Panc1 (cell line): Measurements from ENCODE around the gene S100A10.

Experiments used
- CTCF ChIP-seq: fragments of 450-650 bp; IDR thresholded peaks from 2 replicates; pipeline ENCODE4 v1.5.1; 2017; ENCODE audit warnings: mild to moderate bottlenecking
- POLR2AphosphoS5 ChIP-seq: IDR thresholded peaks from 2 replicates; pipeline ENCODE4 v1.6.1; 2012; ENCODE audit warnings: mild to moderate bottlenecking, low read depth, low read length, moderate library complexity
- REST ChIP-seq, 2 experiments: IDR thresholded peaks; 2 replicates each; pipeline ENCODE4 v1.6.1; 2011 to 2012; ENCODE audit warnings: low read depth in 2 of 2, control low read depth in 1 of 2, low read length in 1 of 2, mild to moderate bottlenecking in 1 of 2, moderate library complexity in 1 of 2; ENCODE audit not compliant: insufficient read depth in 1 of 2
- SIN3A ChIP-seq: IDR thresholded peaks from 2 replicates; pipeline ENCODE4 v1.6.1; 2012; ENCODE audit warnings: low read depth, mild to moderate bottlenecking, low read length, moderate library complexity, borderline replicate concordance; ENCODE audit not compliant: insufficient read depth
- TCF7L2 ChIP-seq: IDR thresholded peaks from 2 replicates; pipeline ENCODE4 v1.6.1; 2011; ENCODE audit warnings: mild to moderate bottlenecking, low read depth, low read length, inconsistent platforms

GRCh38 chr1:152039886-152040285 lies 46.2 kb upstream of the S100A10 start:
- TF ChIP-seq CTCF (no peak), SIN3A (no peak), POLR2AphosphoS5 (no peak), REST (IDR thresholded peaks at IDR 0.05; ENCODE audit: insufficient read depth in 1 of 2, low read depth in 2 of 2, low read length in 1 of 2) (no peak), TCF7L2 (no peak)
